CD4-positive, alpha-beta T cell treated with Interleukin-15 for 1 hour (primary cell): Measurements from ENCODE around the gene ZC3H12A.

Source experiments
- DNase-seq: peaks from one replicate; pipeline ENCODE4 v3.0.0-alpha.2; 2020

Gene ZC3H12A

GRCh38 chr1:37479255-37480124 is 5.1 kb downstream of the ZC3H12A start:
- peak; percentile 93 for DNase-seq

- no peak for DNase-seq
Observed at GRCh38 chr1:37480125-37480466, 5.7 kb downstream of the ZC3H12A start.

GRCh38 chr1:37480581-37481288 is 6.4 kb downstream of the ZC3H12A start:
- no peak for DNase-seq

- no peak for DNase-seq
Observed at GRCh38 chr1:37481289-37482003, 7.1 kb downstream of the ZC3H12A start.

- no peak for DNase-seq
Observed at GRCh38 chr1:37482004-37482785, 7.8 kb downstream of the ZC3H12A start.

GRCh38 chr1:37482796-37483744 is 8.7 kb downstream of the ZC3H12A start:
- DNase-seq = no peak

GRCh38 chr1:37483785-37484184 is 9.4 kb downstream of the ZC3H12A start:
- DNase-seq = no peak

GRCh38 chr1:37484325-37485051 is 10.1 kb downstream of the ZC3H12A start:
- no peak for DNase-seq

GRCh38 chr1:37485902-37486679 is 11.7 kb downstream of the ZC3H12A start:
- DNase-seq = no peak

GRCh38 chr1:37486680-37487618 is 12.6 kb downstream of the ZC3H12A start:
- peak; percentile 65 for DNase-seq

- DNase-seq = no peak
Observed at GRCh38 chr1:37487619-37487984, 13.2 kb downstream of the ZC3H12A start.

- no peak for DNase-seq
Observed at GRCh38 chr1:37493336-37494098, 19.1 kb downstream of the ZC3H12A start.

GRCh38 chr1:37495875-37496274 is 21.5 kb downstream of the ZC3H12A start:
- no peak for DNase-seq

- DNase-seq = no peak
Observed at GRCh38 chr1:37497832-37498231, 23.5 kb downstream of the ZC3H12A start.

GRCh38 chr1:37498872-37499617 is 24.7 kb downstream of the ZC3H12A start:
- no peak for DNase-seq

- DNase-seq = no peak
Observed at GRCh38 chr1:37501661-37502060, 27.3 kb downstream of the ZC3H12A start.

GRCh38 chr1:37502104-37502503 is 27.7 kb downstream of the ZC3H12A start:
- no peak for DNase-seq
